HepG2 (cell line): ENCODE data around the gene OLFM4. TPM values are rescaled to one million over a fixed set of nuclear protein-coding genes. Genes with fewer than 3 reads are reported as not detected.

Experiments used
- ATAC-seq: fragments of 200-7000 bp; cut with Tn5 transposase; 3 replicates; pipeline ENCODE4 v1.9.1; 2020; ENCODE audit warnings: mild to moderate bottlenecking, moderate library complexity
- BruUV-seq: library from RNA; stranded (reverse); fragments of 400-500 nt; replicated peaks from 2 replicates; lab custom pipeline; 2021; lab: Mats Ljungman, UMichigan
- CTCF ChIA-PET: fragments of 300-600 bp; formaldehyde crosslinking; extraction: SDS; loops from one replicate; lab custom pipeline; 2021; ENCODE audit warnings: low total read pairs, inconsistent platforms, low intra/inter-chr PET ratio; lab: Yijun Ruan, JAX
- POLR2A ChIA-PET: fragments of 350-600 bp; sonication (Branson Sonifier 250); formaldehyde crosslinking; loops from one replicate; lab custom pipeline; 2020; ENCODE audit warnings: antibody characterized with exemption, inconsistent platforms; lab: Yijun Ruan, JAX
- DNase-seq: peaks from one replicate; pipeline ENCODE4 v3.0.0-alpha.2; 2015; ENCODE audit warnings: low spot score
- FAIRE-seq: peaks from 3 replicates; lab custom pipeline; 2011; peaks lifted over from hg19 to GRCh38; lab: Jason Lieb, UNC
- H2AFZ ChIP-seq: one replicate; pipeline ENCODE4 v1.6.1; 2011; ENCODE audit warnings: low read length, inconsistent platforms
- H3K27ac ChIP-seq: fragments of 300-600 bp; 3 replicates; pipeline ENCODE4 v1.8.0; 2011; ENCODE audit warnings: mixed run types, mild to moderate bottlenecking, mixed read lengths, low read length, inconsistent platforms; ENCODE audit not compliant: insufficient read depth; ENCODE audit errors: extremely low read length
- H3K27me3 ChIP-seq, 2 experiments: fragments of 200-600 bp in 1 of 2; 2 replicates in 1 of 2; 3 replicates in 1 of 2; pipeline versions ENCODE4 v1.6.0 to v1.8.0; 2011; ENCODE audit warnings: low read length in 2 of 2, mild to moderate bottlenecking in 2 of 2, moderate library complexity in 2 of 2, inconsistent platforms in 1 of 2; ENCODE audit not compliant: insufficient read depth in 2 of 2, control insufficient read depth in 1 of 2
- H3K36me3 ChIP-seq, 2 experiments: fragments of 200-600 bp in 1 of 2; replicated peaks in 1 of 2; 2 replicates in 1 of 2; 3 replicates in 1 of 2; pipeline versions ENCODE4 v1.5.1 to v1.8.0; 2011; ENCODE audit warnings: low read length in 2 of 2, inconsistent platforms in 1 of 2; ENCODE audit not compliant: insufficient read depth in 2 of 2, control insufficient read depth in 1 of 2
- H3K4me1 ChIP-seq: 2 replicates; pipeline ENCODE4 v1.5.1; 2012; ENCODE audit warnings: low read length, inconsistent platforms; ENCODE audit not compliant: insufficient read depth
- H3K4me2 ChIP-seq: 2 replicates; pipeline ENCODE4 v1.6.0; 2011; ENCODE audit warnings: low read depth, low read length, inconsistent platforms
- H3K4me3 ChIP-seq, 3 experiments: fragments of 200-600 bp in 1 of 3; sonication (generic), shearing (Covaris generic) in 1 of 3; replicated peaks in 1 of 3; 2 replicates each; pipeline ENCODE4 v1.5.1; 2011 to 2016; ENCODE audit warnings: low read length in 3 of 3, inconsistent platforms in 2 of 3, low read depth in 2 of 3, mild to moderate bottlenecking in 2 of 3, control low read depth in 1 of 3, mixed read lengths in 1 of 3; ENCODE audit not compliant: insufficient read depth in 1 of 3
- H3K79me2 ChIP-seq: one replicate; pipeline ENCODE4 v1.6.1; 2011; ENCODE audit warnings: low read length, inconsistent platforms; ENCODE audit not compliant: insufficient read depth
- H3K9ac ChIP-seq: 2 replicates; pipeline ENCODE4 v1.6.0; 2011; ENCODE audit warnings: mild to moderate bottlenecking, low read depth, low read length, inconsistent platforms; ENCODE audit not compliant: insufficient read depth
- H3K9me3 ChIP-seq: 2 replicates; pipeline ENCODE4 v1.5.1; 2012; ENCODE audit warnings: mild to moderate bottlenecking, low read length
- H4K20me1 ChIP-seq: 2 replicates; pipeline ENCODE4 v1.6.0; 2011; ENCODE audit warnings: inconsistent platforms, mild to moderate bottlenecking, low read length, moderate library complexity; ENCODE audit not compliant: insufficient read depth
- DNMT1 ChIP-seq: sonication (generic); formaldehyde crosslinking; IDR thresholded peaks from 2 replicates; pipeline ENCODE4 v1.5.1; 2020; ENCODE audit warnings: mild to moderate bottlenecking, missing genetic modification reagents
- E2F5 ChIP-seq: sonication (generic); formaldehyde crosslinking; conservative IDR thresholded peaks from 2 replicates; pipeline ENCODE4 v1.4.0; 2020; ENCODE audit warnings: missing genetic modification reagents
- IRX3 ChIP-seq: sonication (generic); formaldehyde crosslinking; IDR thresholded peaks from 2 replicates; pipeline ENCODE4 v1.8.1; 2023; ENCODE audit warnings: mild to moderate bottlenecking, low read depth, missing genetic modification reagents, borderline replicate concordance
- ISL2 ChIP-seq: sonication (generic); formaldehyde crosslinking; IDR thresholded peaks from 2 replicates; pipeline ENCODE4 v1.5.0; 2020; ENCODE audit warnings: missing genetic modification reagents
- KLF9 ChIP-seq: IDR thresholded peaks from 2 replicates; pipeline ENCODE4 v1.6.1; 2016; ENCODE audit warnings: low read depth
- MED8 ChIP-seq: sonication (generic); formaldehyde crosslinking; IDR thresholded peaks from 2 replicates; pipeline ENCODE4 v1.8.1; 2023; ENCODE audit warnings: mild to moderate bottlenecking, missing genetic modification reagents; ENCODE audit not compliant: insufficient replicate concordance
- MXD4 ChIP-seq: IDR thresholded peaks from 2 replicates; pipeline ENCODE4 v1.6.1; 2016; ENCODE audit warnings: mild to moderate bottlenecking, missing biosample characterization, missing genetic modification reagents
- SRSF4 ChIP-seq: fragments of 200-400 bp; formaldehyde crosslinking; IDR thresholded peaks from one replicate; pipeline ENCODE4 v1.6.1; 2018; ENCODE audit warnings: mild to moderate bottlenecking, low read depth, low read length, moderate library complexity; ENCODE audit not compliant: poor library complexity, severe bottlenecking
- TAF1 ChIP-seq: sonication (generic); formaldehyde crosslinking; IDR thresholded peaks from 2 replicates; pipeline ENCODE4 v1.4.0; 2020; ENCODE audit warnings: missing genetic modification reagents
- TBX3 ChIP-seq: fragments of 450-650 bp; IDR thresholded peaks from 2 replicates; pipeline ENCODE4 v1.6.1; 2017; ENCODE audit warnings: antibody characterized with exemption, mild to moderate bottlenecking, inconsistent platforms, borderline replicate concordance
- WIZ ChIP-seq: sonication (generic); formaldehyde crosslinking; IDR thresholded peaks from 2 replicates; pipeline ENCODE4 v1.5.1; 2020; ENCODE audit warnings: mild to moderate bottlenecking, missing genetic modification reagents
- ZBTB43 ChIP-seq: sonication (generic); formaldehyde crosslinking; conservative IDR thresholded peaks from 2 replicates; pipeline ENCODE4 v1.4.0; 2020; ENCODE audit warnings: missing genetic modification reagents
- ZFP36L1 ChIP-seq: sonication (generic); formaldehyde crosslinking; IDR thresholded peaks from 2 replicates; pipeline ENCODE4 v1.8.0; 2022; ENCODE audit warnings: mild to moderate bottlenecking, missing genetic modification reagents, moderate library complexity
- ZFX ChIP-seq: sonication (generic); formaldehyde crosslinking; IDR thresholded peaks from 2 replicates; pipeline ENCODE4 v1.4.0; 2020; ENCODE audit warnings: mild to moderate bottlenecking, low read depth, missing genetic modification reagents, moderate library complexity
- ZMYM3 ChIP-seq: sonication (generic); formaldehyde crosslinking; IDR thresholded peaks from 2 replicates; pipeline ENCODE4 v1.5.1; 2020; ENCODE audit warnings: mild to moderate bottlenecking, missing genetic modification reagents
- ZNF672 ChIP-seq: sonication (generic); formaldehyde crosslinking; IDR thresholded peaks from 2 replicates; pipeline ENCODE4 v1.8.1; 2022; ENCODE audit warnings: missing genetic modification reagents
- ZNF776 ChIP-seq: sonication (generic); formaldehyde crosslinking; IDR thresholded peaks from 2 replicates; pipeline ENCODE4 v1.4.0; 2020; ENCODE audit warnings: mild to moderate bottlenecking, missing genetic modification reagents
- ZNF784 ChIP-seq: sonication (generic); formaldehyde crosslinking; IDR thresholded peaks from 2 replicates; pipeline ENCODE4 v1.5.1; 2020; ENCODE audit warnings: missing genetic modification reagents, mild to moderate bottlenecking, borderline replicate concordance
- ZSCAN31 ChIP-seq: sonication (generic); formaldehyde crosslinking; IDR thresholded peaks from 2 replicates; pipeline ENCODE4 v1.5.0; 2020; ENCODE audit warnings: low read depth, mild to moderate bottlenecking, missing genetic modification reagents
- WGBS: methylation state at CpG from one replicate; pipeline ENCODE4 v1.1.6; 2017; ENCODE audit warnings: low lambda C conversion rate; 5-methylcytosine and 5-hydroxymethylcytosine counted together
- in situ Hi-C: cut with HindIII; loops from 2 replicates; pipeline ENCODE4 v1.10.0; 2017; ENCODE audit warnings: low pct_unique_long_range_greater_than_20kb; ENCODE audit not compliant: extremely low pct_ligation_motif_present
- intact Hi-C: fragments of 100-400 bp; cut with micrococcal nuclease; formaldehyde crosslinking; loops from one replicate; pipeline ENCODE4 v1.10.0; 2022; ENCODE audit not compliant: unreplicated experiment
- polyA plus RNA-seq, 8 experiments: library from polyadenylated mRNA; depleted of rRNA in 3 of 8; stranded (reverse) in 7 of 8; unstranded in 1 of 8; fragments of >200 nt; fragmentation: Illumina TruSeq in 4 of 8; extraction: Trizol in 4 of 8; gene quantifications; 2 replicates each; pipeline versions ENCODE4 v1.2.1 to v1.2.3, GENCODE V29; 2011 to 2016; ENCODE audit warnings: low read depth in 4 of 8, missing spikeins in 1 of 8, mixed read lengths in 1 of 8; ENCODE audit not compliant: insufficient read depth in 1 of 8
- total RNA-seq, 5 experiments: library from RNA; depleted of rRNA; stranded (reverse); fragments of >200 nt; fragmentation: Illumina TruSeq; extraction: Trizol; gene quantifications; 2 replicates each; pipeline ENCODE4 v1.2.3, GENCODE V29; 2016; ENCODE audit warnings: low read depth in 1 of 5
- TF ChIP-seq, protein P1 (sequence below): sonication (generic); formaldehyde crosslinking; IDR thresholded peaks from 2 replicates; pipeline ENCODE4 v1.9.0; 2021; ENCODE audit warnings: missing genetic modification reagents, borderline replicate concordance

Gene OLFM4
- total and polyA plus RNA-seq, 2 of the 13 experiments (the other 11 are each of a cell fraction or from before 2014, with no cell fraction given): not detected

- TF ChIP-seq ZNF784 (CRISPR knock-in tag) (no peak), ZMYM3 (no peak), IRX3 (no peak), WIZ (CRISPR knock-in tag) (no peak), ZSCAN31 (CRISPR knock-in tag) (no peak), E2F5 (CRISPR knock-in tag) (no peak), MED8 (CRISPR knock-in tag) (no peak), ISL2 (no peak)
- TF ChIP-seq, protein P1, sequence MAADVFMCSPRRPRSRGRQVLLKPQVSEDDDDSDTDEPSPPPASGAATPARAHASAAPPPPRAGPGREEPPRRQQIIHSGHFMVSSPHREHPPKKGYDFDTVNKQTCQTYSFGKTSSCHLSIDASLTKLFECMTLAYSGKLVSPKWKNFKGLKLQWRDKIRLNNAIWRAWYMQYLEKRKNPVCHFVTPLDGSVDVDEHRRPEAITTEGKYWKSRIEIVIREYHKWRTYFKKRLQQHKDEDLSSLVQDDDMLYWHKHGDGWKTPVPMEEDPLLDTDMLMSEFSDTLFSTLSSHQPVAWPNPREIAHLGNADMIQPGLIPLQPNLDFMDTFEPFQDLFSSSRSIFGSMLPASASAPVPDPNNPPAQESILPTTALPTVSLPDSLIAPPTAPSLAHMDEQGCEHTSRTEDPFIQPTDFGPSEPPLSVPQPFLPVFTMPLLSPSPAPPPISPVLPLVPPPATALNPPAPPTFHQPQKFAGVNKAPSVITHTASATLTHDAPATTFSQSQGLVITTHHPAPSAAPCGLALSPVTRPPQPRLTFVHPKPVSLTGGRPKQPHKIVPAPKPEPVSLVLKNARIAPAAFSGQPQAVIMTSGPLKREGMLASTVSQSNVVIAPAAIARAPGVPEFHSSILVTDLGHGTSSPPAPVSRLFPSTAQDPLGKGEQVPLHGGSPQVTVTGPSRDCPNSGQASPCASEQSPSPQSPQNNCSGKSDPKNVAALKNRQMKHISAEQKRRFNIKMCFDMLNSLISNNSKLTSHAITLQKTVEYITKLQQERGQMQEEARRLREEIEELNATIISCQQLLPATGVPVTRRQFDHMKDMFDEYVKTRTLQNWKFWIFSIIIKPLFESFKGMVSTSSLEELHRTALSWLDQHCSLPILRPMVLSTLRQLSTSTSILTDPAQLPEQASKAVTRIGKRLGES (CRISPR knock-in tag): no peak
Measured at GRCh38 chr13:53005626-53006025, 23.0 kb upstream of the OLFM4 start (continued).

DNA sequence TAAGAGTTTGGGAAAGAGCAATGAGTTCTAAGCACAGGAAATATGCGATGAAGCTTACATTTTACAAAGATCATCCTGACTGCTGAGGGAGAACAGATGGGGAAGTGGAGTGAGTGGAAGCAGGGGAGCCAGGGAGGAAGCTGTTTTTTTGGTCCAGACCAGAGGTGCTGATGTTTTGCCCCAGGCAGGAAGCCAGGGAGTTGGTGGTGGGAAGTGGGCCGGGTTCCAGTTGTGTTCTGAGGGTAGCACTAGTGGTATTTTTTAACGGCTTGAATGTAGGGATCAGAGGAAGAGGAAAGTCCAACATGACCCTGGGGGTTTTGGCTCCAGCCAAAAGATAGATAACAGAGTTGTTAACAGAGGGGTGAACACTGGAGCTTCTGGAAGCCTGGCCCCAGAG is 20.7 kb upstream of the OLFM4 start:
- Histone ChIP-seq H2AFZ (no peak overlapping the region), H3K36me3 (no peaks in the 10 kb centered on the region), H3K9me3 (no peaks in the 10 kb centered on the region), H3K27ac (no peak overlapping the region), H3K79me2 (no peaks in the 10 kb centered on the region), H3K9ac (no peak overlapping the region), H3K27me3 (no peaks in the 10 kb centered on the region; a peak in 1 of 5 replicates), H3K4me3 (no peak overlapping the region), H3K4me1 (0 out of 2 replicates have a peak, but pooled peaks cover 4% of the 10 kb centered on the region), H4K20me1 (no peaks in the 10 kb centered on the region), H3K4me2 (no peak overlapping the region)
- FAIRE-seq (no peak), ATAC-seq (no peak), DNase-seq (no peak)
- 0% methylated on average over 3 of the region's 3 CpGs for WGBS
- ChIA-PET POLR2A (no interaction called here), CTCF (no interaction called here)
- in situ Hi-C loops: no loop called here
- no TSS peak for BruUV-seq
- intact Hi-C loops: no loop called here
- TF ChIP-seq DNMT1 (CRISPR knock-in tag): no peak
- TF ChIP-seq ZFX: no peak
- TF ChIP-seq ZNF776 (CRISPR knock-in tag): no peak
- TF ChIP-seq SRSF4: no peak
- TF ChIP-seq KLF9 (CRISPR knock-in tag): no peak
- no peak for TF ChIP-seq ZBTB43 (CRISPR knock-in tag)
- no peak for TF ChIP-seq ZNF672 (CRISPR knock-in tag)
- no peak for TF ChIP-seq ZFP36L1 (CRISPR knock-in tag)
- no peak for TF ChIP-seq TBX3
- TF ChIP-seq TAF1: no peak
- TF ChIP-seq MXD4 (CRISPR knock-in tag): no peak
